Trophoblast cell (in vitro differentiated cells and primary cell): Measurements from ENCODE around the gene PDE5A.

Experiments
- DNase-seq, 2 donors: peaks; one replicate each; pipeline ENCODE4 v3.0.0-alpha.2; 2016
- H2AFZ ChIP-seq: 2 replicates; pipeline ENCODE4 v1.6.1; 2013; ENCODE audit warnings: low read length, moderate library complexity, mild to moderate bottlenecking; ENCODE audit not compliant: insufficient read depth, poor library complexity
- H2AK5ac ChIP-seq: 2 replicates; pipeline ENCODE4 v1.6.1; 2013; ENCODE audit warnings: mild to moderate bottlenecking, low read length
- H2BK120ac ChIP-seq: 2 replicates; pipeline ENCODE4 v1.6.1; 2013; ENCODE audit warnings: low read length, mild to moderate bottlenecking, moderate library complexity; ENCODE audit not compliant: insufficient read depth, poor library complexity
- H2BK12ac ChIP-seq: 2 replicates; pipeline ENCODE4 v1.6.1; 2013; ENCODE audit warnings: mild to moderate bottlenecking, low read length, moderate library complexity
- H2BK5ac ChIP-seq: 2 replicates; pipeline ENCODE4 v1.6.1; 2013; ENCODE audit warnings: low read length, low read depth, moderate library complexity, mild to moderate bottlenecking; ENCODE audit not compliant: poor library complexity
- H3K14ac ChIP-seq: 2 replicates; pipeline ENCODE4 v1.6.1; 2013; ENCODE audit warnings: mild to moderate bottlenecking, low read length
- H3K18ac ChIP-seq: 2 replicates; pipeline ENCODE4 v1.6.1; 2013; ENCODE audit warnings: mild to moderate bottlenecking, low read length
- H3K23ac ChIP-seq: 2 replicates; pipeline ENCODE4 v1.6.1; 2013; ENCODE audit warnings: low read length
- H3K27ac ChIP-seq: 2 replicates; pipeline ENCODE4 v1.5.1; 2013; ENCODE audit warnings: low read depth, mild to moderate bottlenecking, inconsistent platforms, low read length, moderate library complexity
- H3K27me3 ChIP-seq: 2 replicates; pipeline ENCODE4 v1.6.1; 2013; ENCODE audit warnings: inconsistent platforms, mild to moderate bottlenecking, low read length, moderate library complexity; ENCODE audit not compliant: insufficient read depth
- H3K36me3 ChIP-seq, 2 experiments: 1 replicate in 1 of 2; 2 replicates in 1 of 2; pipeline ENCODE4 v1.6.1; 2013; ENCODE audit warnings: low read length in 2 of 2, mild to moderate bottlenecking in 2 of 2, moderate library complexity in 1 of 2; ENCODE audit not compliant: insufficient read depth in 2 of 2, control insufficient read depth in 1 of 2
- H3K4ac ChIP-seq: 2 replicates; pipeline ENCODE4 v1.6.1; 2013; ENCODE audit warnings: low read depth, mild to moderate bottlenecking, low read length, moderate library complexity
- H3K4me1 ChIP-seq, 2 experiments: 1 replicate in 1 of 2; 2 replicates in 1 of 2; pipeline ENCODE4 v1.6.1; 2013; ENCODE audit warnings: low read length in 2 of 2, mild to moderate bottlenecking in 2 of 2, moderate library complexity in 1 of 2; ENCODE audit not compliant: insufficient read depth in 2 of 2, control insufficient read depth in 1 of 2
- H3K4me2 ChIP-seq: 2 replicates; pipeline ENCODE4 v1.6.1; 2013; ENCODE audit warnings: inconsistent platforms, mild to moderate bottlenecking, low read length, moderate library complexity
- H3K4me3 ChIP-seq: 2 replicates; pipeline ENCODE4 v1.5.1; 2013; ENCODE audit warnings: mild to moderate bottlenecking, low read depth, low read length, inconsistent platforms
- H3K79me1 ChIP-seq: one replicate; pipeline ENCODE4 v1.6.1; 2013; ENCODE audit warnings: low read length
- H3K79me2 ChIP-seq: 2 replicates; pipeline ENCODE4 v1.6.1; 2013; ENCODE audit warnings: low read length, mild to moderate bottlenecking; ENCODE audit not compliant: control insufficient read depth, insufficient read depth, poor library complexity
- H3K9ac ChIP-seq: 2 replicates; pipeline ENCODE4 v1.6.1; 2013; ENCODE audit warnings: mild to moderate bottlenecking, low read length
- H3K9me3 ChIP-seq: 2 replicates; pipeline ENCODE4 v1.6.1; 2013; ENCODE audit warnings: low read depth, mild to moderate bottlenecking, control low read depth, inconsistent platforms, low read length; ENCODE audit not compliant: insufficient read depth
- H4K12ac ChIP-seq: 2 replicates; pipeline ENCODE4 v1.6.1; 2013; ENCODE audit warnings: low read depth, mild to moderate bottlenecking, low read length, moderate library complexity
- H4K8ac ChIP-seq: 2 replicates; pipeline ENCODE4 v1.6.1; 2013; ENCODE audit warnings: low read depth, mild to moderate bottlenecking, low read length, moderate library complexity
- H4K91ac ChIP-seq: one replicate; pipeline ENCODE4 v1.6.1; 2013; ENCODE audit warnings: low read depth, mild to moderate bottlenecking, low read length, moderate library complexity
- WGBS: extraction: QIAGEN DNeasy Blood & Tissue Kit; methylation state at CpG from one replicate; pipeline ENCODE4 v1.1.7; 2013; ENCODE audit warnings: missing lambda C conversion rate; ENCODE audit not compliant: insufficient read length, insufficient coverage; ENCODE audit errors: extremely low coverage; 5-methylcytosine and 5-hydroxymethylcytosine counted together

The PDE5A gene

GRCh38 chr4:119479180-119479808 lies 149.3 kb downstream of the PDE5A start:
- no peak overlapping the region for H3K4me3 ChIP-seq
- no peaks in the 10 kb centered on the region for H3K27me3 ChIP-seq
- H2AFZ ChIP-seq: no peak overlapping the region
- H4K8ac ChIP-seq: no peak overlapping the region
- H3K4me2 ChIP-seq: no peak overlapping the region
- no peak for DNase-seq
- H3K9ac ChIP-seq: no peak overlapping the region
- H3K4ac ChIP-seq: no peak overlapping the region
- H3K79me2 ChIP-seq: no peaks in the 10 kb centered on the region
- no peak overlapping the region for H4K91ac ChIP-seq
- no peak overlapping the region for H3K14ac ChIP-seq
- WGBS: no CpG with 5 or more reads among the region's 2 CpGs
- H3K79me1 ChIP-seq: no peaks in the 10 kb centered on the region
- H2AK5ac ChIP-seq: no peak overlapping the region
- H2BK120ac ChIP-seq: no peak overlapping the region
- no peak overlapping the region for H3K23ac ChIP-seq
- H3K36me3 ChIP-seq: peaks cover 3 to 13% of the 10 kb centered on the region in 2 experiments
- no peaks in the 10 kb centered on the region for H3K4me1 ChIP-seq
- no peaks in the 10 kb centered on the region for H3K9me3 ChIP-seq
- no peak overlapping the region for H3K18ac ChIP-seq
- no peak overlapping the region for H2BK5ac ChIP-seq
- H2BK12ac ChIP-seq: no peak overlapping the region
- no peak overlapping the region for H4K12ac ChIP-seq
- H3K27ac ChIP-seq: no peak overlapping the region

DNA sequence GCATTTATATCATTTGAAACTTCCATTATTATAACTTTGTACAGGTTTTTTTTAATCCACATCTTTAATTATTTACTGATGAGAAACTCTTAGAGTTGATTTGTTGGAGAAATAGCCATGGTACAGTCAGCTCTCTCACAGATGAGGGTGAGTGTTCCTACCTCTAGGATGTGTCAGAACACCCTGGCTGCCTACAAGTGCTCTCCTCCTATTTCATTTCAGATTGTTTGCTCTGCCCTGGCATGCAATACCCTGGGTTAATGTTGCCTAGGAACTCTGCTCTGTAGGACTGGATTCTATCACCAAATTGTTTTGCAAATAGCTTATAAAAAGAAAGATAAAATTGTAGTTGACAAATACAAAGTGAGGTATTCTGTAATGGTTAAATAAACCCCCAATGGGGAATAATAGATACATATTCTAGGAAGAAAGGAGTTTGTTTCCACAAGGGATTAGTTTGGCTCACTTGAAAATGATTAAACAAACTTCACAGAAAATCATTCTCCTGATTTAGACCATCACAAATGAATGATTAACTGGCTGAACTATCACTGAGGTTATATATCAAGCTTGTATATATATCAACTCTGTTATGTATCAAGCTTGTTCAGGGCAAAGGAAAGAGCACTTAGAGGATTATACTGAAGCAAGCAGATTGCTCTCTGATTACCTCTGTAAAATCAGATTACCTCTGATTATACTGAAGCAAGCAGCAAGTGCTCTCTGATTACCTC lies 150.0 kb downstream of the PDE5A start:
- no peak overlapping the region for H3K9ac ChIP-seq
- H4K91ac ChIP-seq: no peak overlapping the region
- H3K4me2 ChIP-seq: no peak overlapping the region
- H2AK5ac ChIP-seq: no peak overlapping the region
- H3K4me1 ChIP-seq: no peaks in the 10 kb centered on the region
- no peak overlapping the region for H4K8ac ChIP-seq
- H3K27ac ChIP-seq: no peak overlapping the region
- H3K27me3 ChIP-seq: no peaks in the 10 kb centered on the region
- no peak overlapping the region for H2BK120ac ChIP-seq
- no peak overlapping the region for H3K4me3 ChIP-seq
- H2AFZ ChIP-seq: no peak overlapping the region
- no peak overlapping the region for H4K12ac ChIP-seq
- H3K4ac ChIP-seq: no peak overlapping the region
- H3K79me2 ChIP-seq: no peaks in the 10 kb centered on the region
- H3K18ac ChIP-seq: no peak overlapping the region
- no peak overlapping the region for H2BK5ac ChIP-seq
- H3K23ac ChIP-seq: no peak overlapping the region
- H2BK12ac ChIP-seq: no peak overlapping the region
- peaks cover 3 to 13% of the 10 kb centered on the region in 2 experiments for H3K36me3 ChIP-seq
- H3K9me3 ChIP-seq: no peaks in the 10 kb centered on the region
- H3K14ac ChIP-seq: no peak overlapping the region
- DNase-seq: no peak
- H3K79me1 ChIP-seq: no peaks in the 10 kb centered on the region

DNA sequence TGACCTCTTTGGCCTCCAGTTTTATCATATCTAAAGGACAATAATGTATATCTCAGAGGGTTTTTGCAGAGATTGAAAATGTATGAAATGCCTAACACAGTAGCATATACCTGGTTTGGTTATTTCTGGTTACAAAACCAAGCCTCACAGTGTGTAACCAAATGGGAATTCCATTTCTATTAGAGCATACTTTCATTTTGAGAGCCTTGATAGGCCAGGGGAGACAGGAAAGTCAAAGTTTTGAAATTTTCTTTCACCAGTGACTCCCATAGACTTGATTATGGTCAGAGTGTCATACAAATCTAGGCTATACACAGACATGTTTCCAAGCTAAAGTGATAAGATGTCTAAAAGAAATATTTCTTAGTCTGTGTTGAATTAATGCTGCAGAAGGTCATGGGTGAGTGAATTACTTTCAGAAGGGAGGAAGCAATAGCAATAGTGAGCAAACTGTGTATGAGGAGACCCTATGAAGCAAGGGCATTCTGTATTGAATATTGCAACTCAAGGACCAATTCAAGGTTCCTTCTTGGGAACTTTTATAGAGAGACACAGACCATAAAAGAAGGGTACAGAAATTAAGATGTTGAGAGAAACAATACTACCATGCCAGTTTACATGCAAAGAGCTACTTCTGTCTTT lies 151.1 kb downstream of the PDE5A start:
- Histone ChIP-seq H3K4me2 (no peak overlapping the region), H3K18ac (no peak overlapping the region), H3K4ac (no peak overlapping the region), H2AK5ac (no peak overlapping the region), H4K12ac (no peak overlapping the region), H3K4me1 (no peaks in the 10 kb centered on the region), H4K8ac (no peak overlapping the region), H3K27me3 (no peaks in the 10 kb centered on the region), H3K9ac (no peak overlapping the region), H3K23ac (no peak overlapping the region), H3K14ac (no peak overlapping the region), H2AFZ (no peak overlapping the region), H3K4me3 (no peak overlapping the region), H2BK5ac (no peak overlapping the region), H4K91ac (no peak overlapping the region), H2BK120ac (no peak overlapping the region), H3K79me2 (no peaks in the 10 kb centered on the region), H3K9me3 (no peaks in the 10 kb centered on the region), H3K36me3 (peaks cover 3 to 15% of the 10 kb centered on the region in 2 experiments), H3K79me1 (no peaks in the 10 kb centered on the region), H2BK12ac (no peak overlapping the region), H3K27ac (no peak overlapping the region)
- peak in 1 of 2 donors; percentile 1 for DNase-seq

GRCh38 chr4:119471259-119471658 lies 157.3 kb downstream of the PDE5A start:
- Histone ChIP-seq H3K27me3 (no peaks in the 10 kb centered on the region), H3K4me2 (no peak overlapping the region), H3K4me1 (no peaks in the 10 kb centered on the region), H2AFZ (no peak overlapping the region), H3K79me2 (no peaks in the 10 kb centered on the region), H2BK120ac (no peak overlapping the region), H3K4me3 (no peak overlapping the region), H4K12ac (no peak overlapping the region), H2BK5ac (no peak overlapping the region), H3K9ac (no peak overlapping the region), H4K91ac (no peak overlapping the region), H4K8ac (no peak overlapping the region), H3K36me3 (peaks cover 4 to 7% of the 10 kb centered on the region in 2 experiments), H3K18ac (no peak overlapping the region), H2AK5ac (no peak overlapping the region), H3K4ac (no peak overlapping the region), H3K27ac (no peak overlapping the region), H3K23ac (no peak overlapping the region), H3K79me1 (no peaks in the 10 kb centered on the region), H3K14ac (no peak overlapping the region), H3K9me3 (no peaks in the 10 kb centered on the region), H2BK12ac (no peak overlapping the region)
- WGBS: no CpG with 5 or more reads among the region's 3 CpGs
- DNase-seq: no peak
